Limb (tissue), 2 donors: ENCODE measurements around the gene ZNF641.
A peak's percentile ranks its signal among the peaks of the same experiment; 100 is the strongest.
"Not testable (repeated sequence)": the region's sequence is repeated elsewhere in the genome, so short reads cannot be mapped to it uniquely, and the experiment has no call there.

ENCODE experiments used
- DNase-seq, 2 donors: peaks; one replicate each; pipeline ENCODE4 v3.0.0-alpha.2; 2016; ENCODE audit errors: extremely low spot score in 2 of 2

Gene ZNF641

GRCh38 chr12:48334808-48335207, 15.9 kb downstream of the ZNF641 start:
- DNase-seq = no peak

GRCh38 chr12:48333680-48334079, 17.0 kb downstream of the ZNF641 start:
- DNase-seq = not testable (repeated sequence)

- DNase-seq = no peak
These were observed 19.3 kb downstream of the ZNF641 start for GRCh38 chr12:48331399-48331798.

- no peak for DNase-seq
These were observed 21.4 kb downstream of the ZNF641 start for GRCh38 chr12:48329199-48329939.

GRCh38 chr12:48316491-48316890, 34.2 kb downstream of the ZNF641 start:
- DNase-seq = no peak

- DNase-seq = no peak
These were observed 39.4 kb downstream of the ZNF641 start for GRCh38 chr12:48311313-48311712.

- no peak for DNase-seq
These were observed 43.5 kb downstream of the ZNF641 start for GRCh38 chr12:48307269-48307668.

GRCh38 chr12:48305190-48305589, 45.5 kb downstream of the ZNF641 start:
- no peak for DNase-seq

GRCh38 chr12:48302161-48302911, 48.4 kb downstream of the ZNF641 start:
- DNase-seq = no peak

- no peak for DNase-seq
These were observed 49.9 kb downstream of the ZNF641 start for GRCh38 chr12:48300774-48301173.

GRCh38 chr12:48296586-48297282, 54.0 kb downstream of the ZNF641 start:
- peak; percentile 58 to 81 for DNase-seq

- no peak for DNase-seq
These were observed 58.7 kb downstream of the ZNF641 start for GRCh38 chr12:48292040-48292439.

- DNase-seq = no peak
These were observed 59.2 kb downstream of the ZNF641 start for GRCh38 chr12:48291511-48291910.

- no peak for DNase-seq
These were observed 62.1 kb downstream of the ZNF641 start for GRCh38 chr12:48288387-48289268.
